Left hindlimb (tissue), 1 donor: Measurements from ENCODE around the gene SPR.

Experiments used
- DNase-seq: peaks from one replicate; pipeline ENCODE4 v3.0.0-alpha.2; 2018

Gene SPR

DNA sequence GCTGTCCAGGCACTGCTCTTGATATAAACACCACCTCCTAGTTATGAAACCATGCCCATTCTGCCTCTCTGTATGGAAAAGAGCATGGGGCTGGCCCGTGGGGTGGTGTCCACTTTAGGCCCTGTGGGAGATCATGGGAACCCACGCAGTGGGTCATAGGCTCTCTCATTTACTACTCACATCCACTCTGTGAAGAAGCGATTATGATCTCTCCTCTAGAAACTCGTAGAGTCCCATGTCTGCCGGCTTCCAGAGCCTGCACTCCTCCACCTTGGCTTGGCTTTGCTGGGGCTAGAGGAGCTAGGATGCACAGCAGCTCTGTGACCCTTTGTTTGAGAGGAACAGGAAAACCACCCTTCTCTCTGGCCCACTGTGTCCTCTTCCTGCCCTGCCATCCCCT is 46.0 kb downstream of the SPR start:
- DNase-seq, result no peak

DNA sequence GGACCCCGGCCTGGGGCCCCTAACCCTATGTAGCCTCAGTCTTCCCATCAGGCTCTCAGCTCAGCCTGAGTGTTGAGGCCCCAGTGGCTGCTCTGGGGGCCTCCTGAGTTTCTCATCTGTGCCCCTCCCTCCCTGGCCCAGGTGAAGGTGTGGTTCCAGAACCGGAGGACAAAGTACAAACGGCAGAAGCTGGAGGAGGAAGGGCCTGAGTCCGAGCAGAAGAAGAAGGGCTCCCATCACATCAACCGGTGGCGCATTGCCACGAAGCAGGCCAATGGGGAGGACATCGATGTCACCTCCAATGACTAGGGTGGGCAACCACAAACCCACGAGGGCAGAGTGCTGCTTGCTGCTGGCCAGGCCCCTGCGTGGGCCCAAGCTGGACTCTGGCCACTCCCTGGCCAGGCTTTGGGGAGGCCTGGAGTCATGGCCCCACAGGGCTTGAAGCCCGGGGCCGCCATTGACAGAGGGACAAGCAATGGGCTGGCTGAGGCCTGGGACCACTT is 46.5 kb downstream of the SPR start:
- DNase-seq, result peak; percentile 11

DNA sequence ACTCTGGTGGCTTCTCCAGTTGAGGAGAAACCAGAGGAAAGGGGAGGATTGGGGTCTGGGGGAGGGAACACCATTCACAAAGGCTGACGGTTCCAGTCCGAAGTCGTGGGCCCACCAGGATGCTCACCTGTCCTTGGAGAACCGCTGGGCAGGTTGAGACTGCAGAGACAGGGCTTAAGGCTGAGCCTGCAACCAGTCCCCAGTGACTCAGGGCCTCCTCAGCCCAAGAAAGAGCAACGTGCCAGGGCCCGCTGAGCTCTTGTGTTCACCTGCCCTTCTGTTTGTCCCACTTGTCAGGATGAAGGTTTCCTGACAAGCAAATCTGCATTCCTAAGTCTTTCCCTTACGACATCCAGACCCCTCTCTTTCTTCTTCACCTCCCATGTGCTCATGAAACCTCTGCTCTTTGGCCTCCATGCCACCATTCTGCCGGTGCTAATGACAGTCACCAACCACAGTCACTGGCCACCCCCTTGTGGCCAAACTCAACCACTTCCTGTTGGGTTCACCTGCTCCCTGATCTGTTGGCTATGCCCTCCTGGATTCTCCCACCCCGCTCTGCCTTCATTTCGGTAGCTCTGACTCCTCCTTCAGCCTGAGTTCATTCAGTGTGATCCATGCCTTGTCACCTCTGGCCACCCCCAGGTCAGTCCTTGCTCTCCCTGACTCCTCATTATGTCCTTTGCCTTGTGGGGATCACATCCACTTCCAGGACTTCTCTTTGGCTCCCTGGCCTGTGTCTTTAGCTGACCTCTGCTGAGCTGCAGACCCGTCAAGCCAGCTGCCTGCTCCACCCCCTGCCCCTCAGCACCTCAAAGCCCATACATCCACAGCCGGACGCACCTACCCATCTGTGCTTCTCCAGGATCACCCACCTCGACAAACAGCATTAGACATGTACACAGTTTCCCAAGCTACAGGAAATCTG is 47.7 kb downstream of the SPR start:
- DNase-seq, result no peak

DNA sequence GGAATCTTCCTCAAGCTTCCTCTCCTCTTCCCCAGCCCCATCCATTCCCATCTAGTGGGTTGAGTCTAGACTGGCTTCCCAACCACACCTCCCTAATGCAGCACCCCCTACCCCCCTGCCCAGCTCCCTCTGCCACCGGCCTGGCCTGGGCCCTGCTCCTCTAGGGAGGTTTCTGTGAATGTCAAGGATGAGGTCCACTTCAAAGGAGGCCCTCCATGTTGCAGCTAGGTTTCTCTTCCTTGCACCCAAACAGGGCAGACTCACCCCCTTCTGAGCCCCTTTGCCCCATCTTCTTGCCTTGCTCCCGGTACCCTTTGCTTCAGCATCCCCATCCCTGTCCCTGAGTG is 48.4 kb downstream of the SPR start:
- DNase-seq, result no peak

DNA sequence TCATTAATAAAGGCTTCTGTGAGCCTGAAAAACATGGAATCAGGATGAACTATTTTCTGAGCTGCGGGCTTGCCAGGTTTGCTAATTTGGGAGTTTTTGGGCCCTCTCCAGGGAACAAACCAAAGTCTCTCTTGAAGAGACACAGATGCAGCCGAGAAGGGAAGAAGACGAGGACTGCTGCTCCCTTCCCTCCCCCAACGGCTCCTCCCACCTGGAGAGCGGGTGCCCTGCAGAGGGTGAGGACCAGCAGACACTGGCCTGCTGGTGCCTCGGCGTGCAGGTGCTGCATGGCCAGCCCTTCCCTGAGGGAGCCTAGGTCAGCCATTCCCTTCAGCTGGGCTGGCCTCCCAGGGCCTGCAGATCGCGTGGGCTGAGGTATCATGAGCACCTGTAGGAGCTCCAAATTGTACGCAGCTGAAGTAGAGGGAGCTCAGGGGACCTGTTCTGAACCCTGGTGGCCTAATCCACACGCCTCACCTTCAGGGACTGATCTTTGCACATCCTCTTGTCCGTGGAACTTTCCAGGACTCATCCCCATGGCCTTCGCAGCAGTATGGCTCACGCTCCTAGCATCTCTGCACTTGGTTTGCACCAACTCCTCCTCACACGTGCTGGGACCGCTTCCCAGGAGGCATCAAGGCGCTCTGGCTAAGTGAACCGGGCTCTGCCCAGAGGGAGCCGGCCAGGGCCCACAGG is 49.6 kb downstream of the SPR start:
- DNase-seq, result no peak

GRCh38 chr2:72937356-72937669 is 50.1 kb downstream of the SPR start:
- no peak for DNase-seq

DNA sequence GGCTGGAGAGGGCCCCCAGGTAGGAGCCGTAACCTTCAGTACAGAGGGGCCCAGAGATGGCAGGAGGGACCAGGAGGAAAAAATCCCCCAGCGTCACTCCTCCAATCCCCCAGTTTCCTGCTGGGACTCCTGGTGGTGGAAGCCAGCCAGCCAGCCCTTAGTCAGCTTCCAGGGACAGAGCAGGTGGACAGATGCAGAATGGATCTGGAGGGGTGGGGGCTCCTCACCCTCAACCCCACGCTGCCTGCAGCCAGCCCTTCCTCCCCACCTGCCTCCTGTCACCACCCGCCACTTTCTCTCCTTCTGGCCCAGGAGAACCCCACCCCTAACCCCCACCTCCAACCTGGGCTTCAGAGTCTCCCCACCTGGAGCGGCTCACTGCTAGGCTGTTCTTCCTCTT is 51.2 kb downstream of the SPR start:
- no peak for DNase-seq

DNA sequence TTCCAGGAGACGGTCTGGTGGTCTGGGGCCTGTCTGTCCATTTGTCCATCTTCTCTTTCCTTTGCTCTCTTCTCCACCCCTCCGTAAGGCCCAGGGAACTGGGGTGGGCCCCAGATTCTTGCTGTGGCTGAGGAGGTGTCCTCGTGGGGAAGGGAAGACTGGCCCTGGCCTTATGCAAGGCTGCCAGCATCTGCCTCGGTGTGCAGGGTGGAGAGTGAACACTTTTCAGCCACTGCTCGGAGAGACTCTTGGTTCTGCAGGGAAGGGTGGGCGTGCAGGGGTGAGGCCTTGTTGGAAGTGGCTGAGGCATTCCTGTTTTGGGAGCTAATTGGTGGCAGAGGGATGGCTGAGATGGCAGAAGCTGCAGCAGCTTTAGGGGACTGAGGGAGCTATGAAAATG is 53.2 kb downstream of the SPR start:
- DNase-seq, result no peak

DNA sequence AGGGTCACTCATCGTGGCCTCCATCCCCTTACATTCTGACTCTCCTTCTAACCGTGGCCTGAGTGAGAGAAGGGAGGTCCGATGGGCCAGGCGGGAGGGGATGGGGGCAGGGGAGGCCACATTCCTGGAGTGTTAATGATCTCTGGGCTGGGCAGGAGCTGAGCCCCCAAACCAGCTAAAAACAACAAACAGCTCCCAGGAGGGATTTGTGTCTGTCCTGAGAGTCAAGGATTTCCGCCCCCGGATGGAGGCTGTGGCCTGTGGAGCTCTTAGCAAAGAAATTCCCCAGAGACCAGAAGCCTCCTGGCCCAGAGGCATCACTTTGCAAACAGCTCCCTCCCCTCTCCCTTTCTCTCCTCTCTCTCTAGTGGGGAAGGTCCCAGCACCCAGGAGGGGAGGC is 53.6 kb downstream of the SPR start:
- DNase-seq, result no peak
